ENCODE measurements around the gene LGR6. TPM values are rescaled to one million over a fixed set of nuclear protein-coding genes. Genes with fewer than 3 reads are reported as not detected.

Gene LGR6
- total RNA-seq, 6 donors from 2014 or later, result 0.46 to 5.2 (median 1.1) TPM

DNA sequence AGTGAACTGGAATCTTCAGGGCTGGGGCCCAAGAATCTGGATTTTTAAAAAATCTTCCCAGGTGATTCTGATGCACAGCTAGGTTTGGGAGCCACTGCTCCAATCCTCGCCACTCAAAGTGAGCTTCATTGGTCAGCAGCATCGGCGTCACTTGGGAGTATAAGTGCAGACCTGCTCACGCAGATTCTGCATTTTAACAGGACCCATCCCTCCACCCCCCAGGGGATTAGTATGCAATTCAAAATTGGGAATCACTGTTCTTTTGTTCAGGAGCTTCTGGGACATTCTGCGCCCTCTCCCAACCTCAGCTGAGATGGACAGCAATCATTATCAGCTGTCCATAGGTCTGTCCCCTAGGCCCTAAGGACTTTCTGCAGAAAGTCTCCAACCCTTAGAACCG lies 53.5 kb downstream of the LGR6 start:
- Histone ChIP-seq H3K27me3 (no peaks in the 10 kb centered on the region), H3K36me3 (no peaks in the 10 kb centered on the region), H3K9me3 (no peaks in the 10 kb centered on the region), H3K4me1 (no peaks in the 10 kb centered on the region), H3K27ac (no peak overlapping the region), H3K4me3 (no peak overlapping the region)
- WGBS, 2 donors, result 92 to 93% methylated on average over 6 of the region's 6 CpGs
- DNase-seq, result no peak
- ATAC-seq (ENCODE audit: low FRiP score in 2 of 2), result no peak
- TF ChIP-seq CTCF (IDR thresholded peaks at IDR 0.05) (no peak), POLR2A (IDR thresholded peaks at IDR 0.05) (no peak), POLR2AphosphoS5 (IDR thresholded peaks at IDR 0.05) (no peak), EP300 (IDR thresholded peaks at IDR 0.05) (no peak)

- Histone ChIP-seq H3K9me3 (no peaks in the 10 kb centered on the region), H3K4me1 (no peaks in the 10 kb centered on the region), H3K27ac (no peak overlapping the region), H3K4me3 (no peak overlapping the region), H3K27me3 (no peaks in the 10 kb centered on the region), H3K36me3 (no peaks in the 10 kb centered on the region)
- TF ChIP-seq POLR2A (IDR thresholded peaks at IDR 0.05) (no peak), CTCF (IDR thresholded peaks at IDR 0.05) (no peak), EP300 (IDR thresholded peaks at IDR 0.05) (no peak), POLR2AphosphoS5 (IDR thresholded peaks at IDR 0.05) (no peak)
- 66 to 75% methylated on average over 11 to 20 of the region's 20 CpGs for WGBS, 2 donors
- DNase-seq (peak in 1 of 2 donors; percentile 25), ATAC-seq (ENCODE audit: low FRiP score in 2 of 2) (no peak)
Observed at GRCh38 chr1:202247837-202248795, 54.5 kb downstream of the LGR6 start.

GRCh38 chr1:202248861-202249260 lies 55.3 kb downstream of the LGR6 start:
- no peaks in the 10 kb centered on the region for H3K4me1 ChIP-seq
- no peaks in the 10 kb centered on the region for H3K36me3 ChIP-seq
- no peak overlapping the region for H3K4me3 ChIP-seq
- DNase-seq, result no peak
- no peaks in the 10 kb centered on the region for H3K9me3 ChIP-seq
- TF ChIP-seq CTCF (IDR thresholded peaks at IDR 0.05), result no peak
- no peak for TF ChIP-seq POLR2AphosphoS5 (IDR thresholded peaks at IDR 0.05)
- TF ChIP-seq EP300 (IDR thresholded peaks at IDR 0.05), result no peak
- no peak for TF ChIP-seq POLR2A (IDR thresholded peaks at IDR 0.05)
- no peak for ATAC-seq (ENCODE audit: low FRiP score in 2 of 2)
- H3K27ac ChIP-seq, result no peak overlapping the region
- H3K27me3 ChIP-seq, result no peaks in the 10 kb centered on the region
- WGBS, 2 donors, result 92 to 94% methylated on average over 6 of the region's 6 CpGs

GRCh38 chr1:202249436-202249835 lies 55.8 kb downstream of the LGR6 start:
- Histone ChIP-seq H3K27me3 (no peaks in the 10 kb centered on the region), H3K36me3 (no peaks in the 10 kb centered on the region), H3K4me1 (no peaks in the 10 kb centered on the region), H3K9me3 (no peaks in the 10 kb centered on the region), H3K4me3 (no peak overlapping the region), H3K27ac (no peak overlapping the region)
- no peak for TF ChIP-seq POLR2AphosphoS5 (IDR thresholded peaks at IDR 0.05)
- TF ChIP-seq EP300 (IDR thresholded peaks at IDR 0.05), result no peak
- no peak for TF ChIP-seq CTCF (IDR thresholded peaks at IDR 0.05)
- TF ChIP-seq POLR2A (IDR thresholded peaks at IDR 0.05), result no peak
- DNase-seq (no peak), ATAC-seq (ENCODE audit: low FRiP score in 2 of 2) (no peak)
- WGBS, 2 donors, result 65 to 69% methylated on average over 6 of the region's 6 CpGs

All from upper lobe of left lung (tissue), 6 donors.